Gastroesophageal sphincter (tissue), 4 donors: Measurements from ENCODE around the gene NCOA3. TPM values are rescaled to one million over a fixed set of nuclear protein-coding genes. Genes with fewer than 3 reads are reported as not detected.

Experiments
- ATAC-seq: fragments of 150-250 bp; one replicate; pipeline ENCODE4 v1.9.1; 2016; ENCODE audit warnings: mild to moderate bottlenecking, moderate library complexity
- H3K27ac ChIP-seq, 4 donors: fragments of 200-600 bp; sonication (generic) in 3 of 4; 1 replicate in 3 of 4; 2 replicates in 1 of 4; pipeline ENCODE4 v1.5.1; 2016 to 2019
- H3K27me3 ChIP-seq: fragments of 200-600 bp; sonication (generic); one replicate; pipeline ENCODE4 v1.5.1; 2019
- H3K36me3 ChIP-seq, 2 donors: fragments of 200-600 bp; sonication (generic); one replicate each; pipeline ENCODE4 v1.5.1; 2019; ENCODE audit warnings: control low read depth in 1 of 2
- H3K4me1 ChIP-seq, 3 donors: fragments of 200-600 bp; sonication (generic); 1 replicate in 2 of 3; 2 replicates in 1 of 3; pipeline ENCODE4 v1.5.1; 2016 to 2019; ENCODE audit warnings: control low read depth in 2 of 3
- H3K4me3 ChIP-seq, 2 donors: fragments of 200-600 bp; sonication (generic); one replicate each; pipeline ENCODE4 v1.5.1; 2019; ENCODE audit warnings: mild to moderate bottlenecking in 1 of 2, moderate library complexity in 1 of 2
- H3K9me3 ChIP-seq, 3 donors: fragments of 200-600 bp; sonication (generic); one replicate each; pipeline ENCODE4 v1.5.1; 2017 to 2019; ENCODE audit warnings: control low read depth in 2 of 3
- CTCF ChIP-seq, 4 experiments: fragments of 200-600 bp in 2 of 4; fragments of 450-650 bp in 2 of 4; sonication (generic) in 1 of 4; IDR thresholded peaks; one replicate each; pipeline ENCODE4 v1.5.1; 2017 to 2019; ENCODE audit warnings: antibody characterized with exemption in 4 of 4, mild to moderate bottlenecking in 2 of 4, moderate library complexity in 2 of 4
- EP300 ChIP-seq: sonication (generic); formaldehyde crosslinking; IDR thresholded peaks from one replicate; pipeline ENCODE4 v1.6.1; 2017; ENCODE audit warnings: antibody characterized with exemption, mild to moderate bottlenecking
- POLR2A ChIP-seq, 2 donors: fragments of 450-650 bp; IDR thresholded peaks; one replicate each; pipeline ENCODE4 v1.6.1; 2017; ENCODE audit warnings: antibody characterized with exemption in 2 of 2, mild to moderate bottlenecking in 2 of 2, moderate library complexity in 1 of 2
- POLR2AphosphoS5 ChIP-seq: sonication (generic); formaldehyde crosslinking; IDR thresholded peaks from one replicate; pipeline ENCODE4 v1.6.1; 2017; ENCODE audit warnings: antibody characterized with exemption
- WGBS, 2 donors: methylation state at CpG; one replicate each; pipeline ENCODE4 v1.1.5; 2018; ENCODE audit warnings: low coverage in 1 of 2; 5-methylcytosine and 5-hydroxymethylcytosine counted together
- total RNA-seq, 4 donors: library from RNA; depleted of rRNA; stranded (reverse); fragments of >200 nt; gene quantifications; one replicate each; pipeline ENCODE4 v1.1.0, GENCODE V29; 2016

The NCOA3 gene
- total RNA-seq, 4 donors from 2014 or later: 28.8 to 44.5 (median 37.6) TPM

GRCh38 chr20:47676912-47677634 is 175.4 kb downstream of the NCOA3 start:
- Histone ChIP-seq H3K9me3 (no peaks in the 10 kb centered on the region), H3K36me3 (peaks cover 0 to 61% of the 10 kb centered on the region in 2 donors), H3K4me3 (no peak overlapping the region), H3K27me3 (no peaks in the 10 kb centered on the region), H3K27ac (no peak overlapping the region), H3K4me1 (peaks cover 0 to 17% (median 7%) of the 10 kb centered on the region in 3 donors)
- TF ChIP-seq POLR2A (IDR thresholded peaks at IDR 0.05): no peak
- TF ChIP-seq EP300: no peak
- TF ChIP-seq CTCF (IDR thresholded peaks at IDR 0.05): no peak
- no peak for TF ChIP-seq POLR2AphosphoS5
- no peak for ATAC-seq
- WGBS, 2 donors: 86 to 93% methylated on average over 3 to 5 of the region's 18 CpGs

GRCh38 chr20:47677635-47678453 is 176.2 kb downstream of the NCOA3 start:
- no peaks in the 10 kb centered on the region for H3K27me3 ChIP-seq
- no peak for TF ChIP-seq POLR2AphosphoS5
- TF ChIP-seq CTCF (IDR thresholded peaks at IDR 0.05): peak in 3 of 4 experiments; percentile 75 to 90 (median 81)
- TF ChIP-seq POLR2A (IDR thresholded peaks at IDR 0.05): no peak
- H3K4me3 ChIP-seq: no peak overlapping the region
- H3K27ac ChIP-seq: no peak overlapping the region
- H3K9me3 ChIP-seq: no peaks in the 10 kb centered on the region
- peaks cover 0 to 25% (median 15%) of the 10 kb centered on the region in 3 donors for H3K4me1 ChIP-seq
- no peak for ATAC-seq
- 53% methylated on average over 12 of the region's 15 CpGs; no CpG with 5 or more reads in 1 of the 2 donors for WGBS, 2 donors
- H3K36me3 ChIP-seq: peaks cover 0 to 54% of the 10 kb centered on the region in 2 donors

- H3K36me3 ChIP-seq: peaks cover 0 to 55% of the 10 kb centered on the region in 2 donors
- TF ChIP-seq EP300: no peak
- peaks cover 0 to 29% (median 16%) of the 10 kb centered on the region in 3 donors for H3K4me1 ChIP-seq
- H3K27me3 ChIP-seq: no peaks in the 10 kb centered on the region
- H3K9me3 ChIP-seq: no peaks in the 10 kb centered on the region
- no peak overlapping the region for H3K27ac ChIP-seq
- WGBS, 2 donors: 67 to 93% methylated on average over 1 to 7 of the region's 17 CpGs
- H3K4me3 ChIP-seq: no peak overlapping the region
- ATAC-seq: no peak
Measured at GRCh38 chr20:47678536-47678935, 176.8 kb downstream of the NCOA3 start.

GRCh38 chr20:47679462-47679861 is 177.8 kb downstream of the NCOA3 start:
- no peak for ATAC-seq
- Histone ChIP-seq H3K27me3 (no peaks in the 10 kb centered on the region), H3K36me3 (peaks cover 0 to 55% of the 10 kb centered on the region in 2 donors), H3K9me3 (no peaks in the 10 kb centered on the region), H3K4me3 (no peak overlapping the region), H3K27ac (no peak overlapping the region), H3K4me1 (peaks cover 0 to 29% (median 16%) of the 10 kb centered on the region in 3 donors)
- WGBS, 2 donors: 100% methylated on average over 1 of the region's 4 CpGs
- TF ChIP-seq POLR2AphosphoS5: no peak
- no peak for TF ChIP-seq CTCF (IDR thresholded peaks at IDR 0.05)
- TF ChIP-seq POLR2A (IDR thresholded peaks at IDR 0.05): no peak
- TF ChIP-seq EP300: no peak

- Histone ChIP-seq H3K4me1 (peaks cover 0 to 29% (median 16%) of the 10 kb centered on the region in 3 donors), H3K27ac (peak overlapping the region in 2 of 4 donors; percentile 67 to 78), H3K4me3 (no peak overlapping the region), H3K9me3 (no peaks in the 10 kb centered on the region), H3K27me3 (no peaks in the 10 kb centered on the region), H3K36me3 (peaks cover 0 to 44% of the 10 kb centered on the region in 2 donors)
- WGBS, 2 donors: 86 to 92% methylated on average over 4 to 5 of the region's 6 CpGs
- no peak for ATAC-seq
- TF ChIP-seq POLR2AphosphoS5 (no peak), CTCF (IDR thresholded peaks at IDR 0.05) (no peak), POLR2A (IDR thresholded peaks at IDR 0.05) (no peak), EP300 (no peak)
Measured at GRCh38 chr20:47680804-47681529, 179.3 kb downstream of the NCOA3 start.
